Upper lobe of left lung (tissue), 6 donors: ENCODE data around the gene BABAM2. TPM values are rescaled to one million over a fixed set of nuclear protein-coding genes. Genes with fewer than 3 reads are reported as not detected.
"Not testable (repeated sequence)": the region's sequence is repeated elsewhere in the genome, so short reads cannot be mapped to it uniquely, and the experiment has no call there.

ENCODE experiments used
- ATAC-seq, 2 donors: fragments of 200-7000 bp; cut with Tn5 transposase; one replicate each; pipeline ENCODE4 v1.9.1; 2022; ENCODE audit warnings: mild to moderate bottlenecking in 2 of 2, moderate library complexity in 2 of 2; ENCODE audit not compliant: low FRiP score in 2 of 2
- DNase-seq, 2 donors: peaks; one replicate each; pipeline ENCODE4 v3.0.0-alpha.2; 2019 to 2020
- H3K27ac ChIP-seq, 4 donors: fragments of 200-600 bp; sonication (generic); one replicate each; pipeline ENCODE4 v1.5.1; 2016 to 2019
- H3K27me3 ChIP-seq, 4 donors: fragments of 200-600 bp; sonication (generic); one replicate each; pipeline ENCODE4 v1.5.1; 2017 to 2019
- H3K36me3 ChIP-seq, 4 donors: fragments of 200-600 bp; sonication (generic); one replicate each; pipeline ENCODE4 v1.5.1; 2016 to 2019
- H3K4me1 ChIP-seq, 4 donors: fragments of 200-600 bp; sonication (generic); one replicate each; pipeline ENCODE4 v1.5.1; 2018 to 2019
- H3K4me3 ChIP-seq, 4 donors: fragments of 200-600 bp; sonication (generic); one replicate each; pipeline ENCODE4 v1.5.1; 2017 to 2019; ENCODE audit warnings: mild to moderate bottlenecking in 2 of 4, moderate library complexity in 1 of 4
- H3K9me3 ChIP-seq, 4 donors: fragments of 200-600 bp; sonication (generic); one replicate each; pipeline ENCODE4 v1.5.1; 2018 to 2019
- EP300 ChIP-seq, 4 donors: sonication (generic); formaldehyde crosslinking; IDR thresholded peaks; one replicate each; pipeline ENCODE4 v1.5.1; 2017; ENCODE audit warnings: antibody characterized with exemption in 4 of 4, control low read depth in 2 of 4
- POLR2A ChIP-seq, 4 donors: fragments of 450-650 bp; IDR thresholded peaks; one replicate each; pipeline ENCODE4 v1.5.1; 2016 to 2017; ENCODE audit warnings: antibody characterized with exemption in 4 of 4, mild to moderate bottlenecking in 2 of 4
- POLR2AphosphoS5 ChIP-seq, 2 donors: sonication (generic); formaldehyde crosslinking; IDR thresholded peaks; one replicate each; pipeline ENCODE4 v1.5.1; 2017; ENCODE audit warnings: antibody characterized with exemption in 2 of 2
- WGBS, 2 donors: methylation state at CpG; one replicate each; pipeline ENCODE4 v1.1.5; 2017 to 2018; 5-methylcytosine and 5-hydroxymethylcytosine counted together
- total RNA-seq, 6 donors: library from RNA; depleted of rRNA in 4 of 6; stranded (reverse); fragments of >200 nt in 4 of 6; gene quantifications; one replicate each; pipeline versions ENCODE4 v1.1.0 to v1.2.1, GENCODE V29; 2016 to 2021
- TF ChIP-seq, protein P1 (sequence below), 6 experiments: fragments of 450-650 bp in 4 of 6; fragments of 200-600 bp in 2 of 6; sonication (generic) in 2 of 6; IDR thresholded peaks; one replicate each; pipeline ENCODE4 v1.5.1; 2016 to 2019; ENCODE audit warnings: antibody characterized with exemption in 6 of 6
- donor health status: DM: no; HTN: no; CAD: no; lungs with moderate emphysema.
- donor health status: DM: no; HTN: yes; CAD: no; lungs with severe emphysema.

BABAM2 gene
- total RNA-seq, 6 donors from 2014 or later, result 23.0 to 44.0 (median 38.2) TPM

- no peaks in the 10 kb centered on the region for H3K27me3 ChIP-seq
- DNase-seq, result no peak
- 70 to 83% methylated on average over 3 of the region's 3 CpGs for WGBS, 2 donors
- peak; percentile 22 to 68 for ATAC-seq
- H3K4me1 ChIP-seq, result peaks cover 0 to 5% (median 0%) of the 10 kb centered on the region in 4 donors
- TF ChIP-seq, protein P1, sequence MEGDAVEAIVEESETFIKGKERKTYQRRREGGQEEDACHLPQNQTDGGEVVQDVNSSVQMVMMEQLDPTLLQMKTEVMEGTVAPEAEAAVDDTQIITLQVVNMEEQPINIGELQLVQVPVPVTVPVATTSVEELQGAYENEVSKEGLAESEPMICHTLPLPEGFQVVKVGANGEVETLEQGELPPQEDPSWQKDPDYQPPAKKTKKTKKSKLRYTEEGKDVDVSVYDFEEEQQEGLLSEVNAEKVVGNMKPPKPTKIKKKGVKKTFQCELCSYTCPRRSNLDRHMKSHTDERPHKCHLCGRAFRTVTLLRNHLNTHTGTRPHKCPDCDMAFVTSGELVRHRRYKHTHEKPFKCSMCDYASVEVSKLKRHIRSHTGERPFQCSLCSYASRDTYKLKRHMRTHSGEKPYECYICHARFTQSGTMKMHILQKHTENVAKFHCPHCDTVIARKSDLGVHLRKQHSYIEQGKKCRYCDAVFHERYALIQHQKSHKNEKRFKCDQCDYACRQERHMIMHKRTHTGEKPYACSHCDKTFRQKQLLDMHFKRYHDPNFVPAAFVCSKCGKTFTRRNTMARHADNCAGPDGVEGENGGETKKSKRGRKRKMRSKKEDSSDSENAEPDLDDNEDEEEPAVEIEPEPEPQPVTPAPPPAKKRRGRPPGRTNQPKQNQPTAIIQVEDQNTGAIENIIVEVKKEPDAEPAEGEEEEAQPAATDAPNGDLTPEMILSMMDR (IDR thresholded peaks at IDR 0.05), result no peak
- TF ChIP-seq POLR2A (IDR thresholded peaks at IDR 0.05) (no peak), POLR2AphosphoS5 (IDR thresholded peaks at IDR 0.05) (peak in 1 of 2 donors; percentile 33), EP300 (IDR thresholded peaks at IDR 0.05) (no peak)
- H3K4me3 ChIP-seq, result no peak overlapping the region
- H3K9me3 ChIP-seq, result no peaks in the 10 kb centered on the region
- H3K27ac ChIP-seq, result no peak overlapping the region
- no peaks in the 10 kb centered on the region for H3K36me3 ChIP-seq
These were observed 87.3 kb downstream of the BABAM2 start for GRCh38 chr2:27977731-27978312.

- not testable (repeated sequence) for H3K4me1 ChIP-seq, H3K27ac ChIP-seq, H3K9me3 ChIP-seq, H3K27me3 ChIP-seq, H3K4me3 ChIP-seq, H3K36me3 ChIP-seq, DNase-seq, ATAC-seq
- WGBS, 2 donors, result 95 to 97% methylated on average over 2 of the region's 2 CpGs
These were observed 88.2 kb downstream of the BABAM2 start for GRCh38 chr2:27978761-27979160.

GRCh38 chr2:27980242-27980641 lies 89.7 kb downstream of the BABAM2 start:
- DNase-seq (no peak), ATAC-seq (no peak)
- H3K9me3 ChIP-seq, result no peaks in the 10 kb centered on the region
- H3K27ac ChIP-seq, result no peak overlapping the region
- 35 to 48% methylated on average over 1 of the region's 1 CpG for WGBS, 2 donors
- H3K4me3 ChIP-seq, result no peak overlapping the region
- no peaks in the 10 kb centered on the region for H3K27me3 ChIP-seq
- TF ChIP-seq, protein P1 (IDR thresholded peaks at IDR 0.05), result no peak
- TF ChIP-seq POLR2AphosphoS5 (IDR thresholded peaks at IDR 0.05) (no peak), POLR2A (IDR thresholded peaks at IDR 0.05) (no peak), EP300 (IDR thresholded peaks at IDR 0.05) (no peak)
- H3K36me3 ChIP-seq, result no peaks in the 10 kb centered on the region
- peaks cover 0 to 5% (median 0%) of the 10 kb centered on the region in 4 donors for H3K4me1 ChIP-seq

DNA sequence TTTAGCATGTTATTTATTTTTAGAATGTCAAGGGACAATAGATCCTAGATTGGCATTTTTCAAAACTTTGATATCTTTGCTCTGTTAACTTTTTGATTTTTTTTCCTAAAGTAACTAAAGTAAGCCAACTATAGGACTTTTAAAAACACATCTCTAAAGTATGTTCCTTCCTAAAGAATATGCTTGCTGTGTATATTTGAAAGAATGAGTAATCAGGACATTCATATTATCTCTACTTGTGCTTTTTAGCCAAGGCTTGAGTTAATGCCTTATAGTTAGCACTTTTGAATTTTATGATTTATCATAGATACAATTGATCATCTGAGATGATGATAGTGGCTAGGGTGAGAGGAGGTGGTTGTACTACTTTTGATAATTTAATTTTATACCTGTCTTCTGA lies 93.6 kb downstream of the BABAM2 start:
- DNase-seq, result no peak
- TF ChIP-seq POLR2A (IDR thresholded peaks at IDR 0.05) (no peak), POLR2AphosphoS5 (IDR thresholded peaks at IDR 0.05) (no peak), EP300 (IDR thresholded peaks at IDR 0.05) (no peak)
- TF ChIP-seq, protein P1 (IDR thresholded peaks at IDR 0.05), result no peak
- H3K4me3 ChIP-seq, result no peak overlapping the region

DNA sequence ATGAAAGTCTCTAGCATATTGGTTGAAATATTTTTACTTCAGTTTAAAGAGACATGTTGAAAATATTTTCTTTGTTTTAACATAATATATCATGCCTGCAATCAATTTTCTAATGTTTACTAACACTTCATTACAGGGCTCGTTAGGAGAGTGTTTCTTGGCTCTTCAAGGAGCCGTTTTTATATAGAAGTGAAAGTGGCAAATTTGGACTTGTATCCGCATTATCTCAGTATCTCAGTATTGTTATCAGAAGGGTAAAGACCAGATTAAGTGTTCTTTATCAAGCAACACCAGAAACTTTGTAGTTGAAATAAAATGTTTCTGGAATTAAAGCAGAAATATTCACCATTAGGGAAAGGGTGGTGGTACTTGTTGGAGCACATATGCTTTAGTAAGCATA lies 97.8 kb downstream of the BABAM2 start:
- ATAC-seq, result no peak
- DNase-seq, result no peak

More for the DNA sequence above, 93.6 kb downstream of the BABAM2 start:
- Histone ChIP-seq H3K27ac (no peak overlapping the region), H3K27me3 (no peaks in the 10 kb centered on the region), H3K36me3 (no peaks in the 10 kb centered on the region), H3K4me1 (peaks cover 0 to 5% (median 1%) of the 10 kb centered on the region in 4 donors), H3K9me3 (no peaks in the 10 kb centered on the region)
- no peak for ATAC-seq

More for the DNA sequence above, 97.8 kb downstream of the BABAM2 start:
- peak overlapping the region in 1 of 4 donors; percentile 19 for H3K27ac ChIP-seq
- H3K4me3 ChIP-seq, result no peak overlapping the region
- H3K9me3 ChIP-seq, result no peaks in the 10 kb centered on the region
- H3K27me3 ChIP-seq, result no peaks in the 10 kb centered on the region
- TF ChIP-seq, protein P1 (IDR thresholded peaks at IDR 0.05), result no peak
- TF ChIP-seq EP300 (IDR thresholded peaks at IDR 0.05) (no peak), POLR2AphosphoS5 (IDR thresholded peaks at IDR 0.05) (no peak), POLR2A (IDR thresholded peaks at IDR 0.05) (no peak)
- 29 to 41% methylated on average over 3 of the region's 3 CpGs for WGBS, 2 donors
- H3K36me3 ChIP-seq, result no peaks in the 10 kb centered on the region
- peaks cover 0 to 4% (median 1%) of the 10 kb centered on the region in 4 donors for H3K4me1 ChIP-seq
